Kidney tubule cell (primary cell): Measurements from ENCODE around the gene RBM46.

Experiments
- DNase-seq: peaks from one replicate; pipeline ENCODE4 v3.0.0-alpha.2; 2018; ENCODE audit warnings: low spot score

The RBM46 gene, protein sequence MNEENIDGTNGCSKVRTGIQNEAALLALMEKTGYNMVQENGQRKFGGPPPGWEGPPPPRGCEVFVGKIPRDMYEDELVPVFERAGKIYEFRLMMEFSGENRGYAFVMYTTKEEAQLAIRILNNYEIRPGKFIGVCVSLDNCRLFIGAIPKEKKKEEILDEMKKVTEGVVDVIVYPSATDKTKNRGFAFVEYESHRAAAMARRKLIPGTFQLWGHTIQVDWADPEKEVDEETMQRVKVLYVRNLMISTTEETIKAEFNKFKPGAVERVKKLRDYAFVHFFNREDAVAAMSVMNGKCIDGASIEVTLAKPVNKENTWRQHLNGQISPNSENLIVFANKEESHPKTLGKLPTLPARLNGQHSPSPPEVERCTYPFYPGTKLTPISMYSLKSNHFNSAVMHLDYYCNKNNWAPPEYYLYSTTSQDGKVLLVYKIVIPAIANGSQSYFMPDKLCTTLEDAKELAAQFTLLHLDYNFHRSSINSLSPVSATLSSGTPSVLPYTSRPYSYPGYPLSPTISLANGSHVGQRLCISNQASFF

DNA sequence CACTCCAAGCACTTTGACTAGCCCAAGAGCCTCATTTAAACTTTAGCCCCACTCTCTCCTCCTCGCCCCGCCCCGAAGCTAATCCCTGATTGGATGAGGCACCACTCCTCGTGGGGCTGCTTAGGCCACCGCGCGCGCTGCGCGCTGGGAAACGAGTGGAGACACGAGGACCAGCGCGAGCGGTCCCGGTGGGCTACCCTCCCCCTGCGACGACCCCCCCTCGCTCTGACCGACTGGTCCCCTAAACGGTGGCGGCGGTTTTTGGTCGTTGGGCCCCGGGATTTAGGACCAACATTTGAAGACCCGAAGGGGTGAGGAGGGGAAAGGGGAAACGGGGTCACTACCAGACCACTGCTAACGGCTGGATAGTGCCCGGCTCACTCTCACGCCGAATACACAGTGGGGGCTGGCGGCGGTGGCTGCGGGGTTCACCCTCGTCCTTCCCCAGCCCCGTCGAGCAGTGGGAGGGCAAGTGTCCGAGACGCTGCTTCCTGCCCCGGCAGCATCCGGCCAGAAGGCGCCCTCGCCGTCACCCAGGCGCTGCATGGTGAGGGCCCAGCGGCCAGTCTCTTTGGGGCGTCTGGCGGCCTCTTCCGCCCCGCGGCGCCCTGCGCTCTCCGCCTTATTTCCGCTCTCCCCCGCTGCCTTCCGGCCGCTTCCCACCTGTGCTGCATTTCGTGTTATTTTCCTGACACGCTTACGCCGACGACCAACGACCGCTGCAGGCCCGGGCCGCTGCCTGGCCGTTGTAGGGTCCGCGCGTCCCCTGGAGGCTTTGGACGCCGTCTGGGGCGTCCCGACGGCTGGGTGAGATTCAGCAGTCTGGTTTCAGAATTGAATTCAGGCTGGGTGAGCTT, at the start of gene RBM46:
TSS of gene RBM46 (plus strand) at position 147 of the 857 bp plus-strand sequence. CDS start 15,481 bp downstream, outside the sequence.
- DNase-seq = no peak

DNA sequence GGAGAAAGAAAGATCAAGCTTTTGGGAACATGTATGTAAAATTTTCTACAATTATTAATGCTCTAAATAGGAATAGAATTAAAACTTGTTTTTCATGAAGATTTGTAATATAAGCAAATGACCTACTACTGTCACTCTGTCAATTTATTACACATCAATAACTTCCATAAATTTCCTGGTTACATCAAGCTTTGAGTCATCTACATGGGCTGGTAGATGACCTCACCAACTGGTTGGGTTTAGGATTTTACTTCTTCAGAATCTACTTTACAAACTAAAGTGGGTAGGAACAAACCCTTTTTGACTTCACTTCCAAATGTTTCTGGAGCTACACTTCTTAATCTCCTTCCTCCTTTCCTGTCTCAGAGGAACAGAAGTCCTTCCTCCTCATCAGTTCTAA, 49.3 kb upstream of the RBM46 start:
- DNase-seq = peak; percentile 63

DNA sequence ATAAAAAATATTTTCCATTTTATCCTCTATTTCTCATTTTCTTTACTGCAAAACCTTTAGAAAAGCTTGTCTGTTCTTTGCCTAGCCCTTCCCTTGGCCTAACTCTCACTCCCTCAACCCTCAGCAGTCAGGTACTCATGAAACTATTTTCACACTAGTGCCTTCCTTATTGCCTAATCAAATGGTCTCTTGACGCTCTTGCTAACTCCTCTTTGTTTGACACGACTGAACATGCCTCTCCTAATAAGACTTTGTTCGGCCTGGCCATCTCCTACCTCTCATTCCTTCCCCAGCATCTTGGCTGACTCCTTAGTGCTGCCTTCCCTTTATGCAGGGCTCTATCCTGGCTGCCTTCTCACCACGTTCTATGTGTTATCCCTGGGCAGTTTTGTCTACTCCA, 48.4 kb upstream of the RBM46 start:
- DNase-seq = no peak

DNA sequence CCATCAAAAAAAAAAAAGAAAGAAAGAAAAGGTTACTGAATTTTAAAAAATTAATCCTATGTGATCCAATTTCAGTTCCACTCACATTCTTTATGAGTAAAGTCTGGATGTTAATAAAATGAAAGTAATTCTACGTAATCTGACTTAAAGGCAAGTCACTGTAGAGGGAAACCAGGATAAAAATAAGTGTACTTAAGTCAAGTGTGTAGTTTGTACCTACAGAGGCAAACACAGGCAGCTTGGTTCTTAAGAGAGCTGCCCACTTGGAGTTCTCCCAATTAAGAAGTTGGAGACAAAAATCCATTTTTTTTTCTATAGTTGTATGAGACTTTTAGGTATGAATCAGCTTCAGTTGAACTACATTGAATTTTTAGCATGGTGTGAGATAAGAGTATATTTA, 44.3 kb upstream of the RBM46 start:
- no peak for DNase-seq

DNA sequence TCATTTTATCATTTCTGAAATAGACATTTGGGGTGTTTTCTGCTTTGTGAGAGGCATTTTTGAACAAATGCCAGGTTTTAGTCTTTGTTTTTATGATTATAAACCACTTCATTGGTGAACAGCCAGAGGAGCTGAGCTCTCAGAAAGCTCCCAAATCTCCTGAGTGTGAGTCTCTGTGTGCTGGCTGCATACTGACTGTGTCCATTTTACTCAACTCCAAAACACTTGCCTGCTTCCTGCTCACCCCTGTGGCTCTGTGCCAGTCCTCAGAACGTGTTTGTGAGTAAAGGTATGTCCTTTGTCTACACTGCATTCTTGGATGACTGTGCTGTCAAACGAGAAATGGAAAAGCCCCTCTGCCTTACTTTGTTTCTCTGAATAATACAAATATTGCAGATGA, 42.6 kb upstream of the RBM46 start:
- peak; percentile 79 for DNase-seq

DNA sequence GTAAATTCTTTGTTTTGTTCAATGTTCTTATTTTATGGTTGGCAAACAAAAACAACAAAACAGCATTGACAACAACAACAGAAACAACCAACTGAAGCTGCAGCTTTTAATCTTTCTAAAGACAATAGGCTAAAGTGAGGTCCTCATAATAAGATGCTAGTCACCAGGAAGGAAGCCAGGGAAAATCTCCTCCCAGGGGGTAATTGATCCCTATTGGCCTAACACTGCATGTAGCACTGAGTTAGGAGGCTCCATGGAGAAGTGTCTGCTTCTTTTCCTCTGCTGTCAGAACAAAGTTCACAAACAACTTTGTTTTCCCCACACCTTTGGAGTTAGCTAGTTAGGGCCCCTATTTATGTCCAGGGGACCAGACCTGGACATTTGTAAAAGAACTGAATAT, 42.0 kb upstream of the RBM46 start:
- DNase-seq = peak; percentile 20

DNA sequence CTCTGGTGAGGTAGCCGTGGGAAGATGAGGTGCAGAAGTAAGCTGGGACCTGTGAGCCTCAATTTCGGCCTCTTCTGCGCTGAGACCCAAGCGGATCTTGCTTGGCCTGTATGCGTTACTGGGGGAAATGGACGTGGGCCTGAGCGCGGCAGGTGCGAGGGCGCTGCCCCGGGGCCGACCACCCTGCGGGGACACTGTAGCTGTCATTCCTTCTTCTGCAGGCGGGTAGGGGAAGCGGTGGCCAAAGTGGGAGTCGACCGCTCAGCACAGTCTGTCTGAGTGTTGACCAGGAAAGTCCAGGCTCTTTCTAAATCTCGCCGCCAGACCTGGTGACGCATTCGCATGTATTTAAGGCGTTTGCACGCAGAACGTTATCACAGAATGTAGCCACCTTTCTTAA, 40.6 kb upstream of the RBM46 start:
- DNase-seq = no peak

DNA sequence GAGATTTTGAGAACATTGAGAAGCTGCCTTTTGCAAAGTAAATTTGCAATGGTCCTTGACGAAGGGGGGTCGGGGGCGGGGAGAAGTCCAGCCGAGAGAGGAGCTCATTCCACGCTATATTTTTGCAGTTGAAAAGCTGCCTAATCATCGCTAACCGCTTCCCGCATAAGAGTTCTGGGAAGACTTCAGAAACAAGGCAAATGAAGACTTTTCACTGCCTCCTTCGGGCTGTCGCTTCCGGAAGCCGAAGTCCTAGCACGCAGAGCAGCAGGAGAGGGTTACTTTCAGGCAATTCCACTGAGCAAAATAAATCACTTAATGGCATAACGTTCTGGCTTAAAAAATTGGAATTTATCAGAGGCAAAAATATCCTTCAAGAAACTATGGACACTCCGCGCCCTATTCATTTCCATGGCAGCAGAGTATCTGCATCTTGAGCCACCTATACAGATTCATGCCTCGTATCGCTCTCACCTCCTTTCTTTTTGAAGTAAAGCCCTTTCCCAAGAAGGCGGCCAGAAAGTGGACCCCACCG, 39.9 kb upstream of the RBM46 start:
- no peak for DNase-seq

DNA sequence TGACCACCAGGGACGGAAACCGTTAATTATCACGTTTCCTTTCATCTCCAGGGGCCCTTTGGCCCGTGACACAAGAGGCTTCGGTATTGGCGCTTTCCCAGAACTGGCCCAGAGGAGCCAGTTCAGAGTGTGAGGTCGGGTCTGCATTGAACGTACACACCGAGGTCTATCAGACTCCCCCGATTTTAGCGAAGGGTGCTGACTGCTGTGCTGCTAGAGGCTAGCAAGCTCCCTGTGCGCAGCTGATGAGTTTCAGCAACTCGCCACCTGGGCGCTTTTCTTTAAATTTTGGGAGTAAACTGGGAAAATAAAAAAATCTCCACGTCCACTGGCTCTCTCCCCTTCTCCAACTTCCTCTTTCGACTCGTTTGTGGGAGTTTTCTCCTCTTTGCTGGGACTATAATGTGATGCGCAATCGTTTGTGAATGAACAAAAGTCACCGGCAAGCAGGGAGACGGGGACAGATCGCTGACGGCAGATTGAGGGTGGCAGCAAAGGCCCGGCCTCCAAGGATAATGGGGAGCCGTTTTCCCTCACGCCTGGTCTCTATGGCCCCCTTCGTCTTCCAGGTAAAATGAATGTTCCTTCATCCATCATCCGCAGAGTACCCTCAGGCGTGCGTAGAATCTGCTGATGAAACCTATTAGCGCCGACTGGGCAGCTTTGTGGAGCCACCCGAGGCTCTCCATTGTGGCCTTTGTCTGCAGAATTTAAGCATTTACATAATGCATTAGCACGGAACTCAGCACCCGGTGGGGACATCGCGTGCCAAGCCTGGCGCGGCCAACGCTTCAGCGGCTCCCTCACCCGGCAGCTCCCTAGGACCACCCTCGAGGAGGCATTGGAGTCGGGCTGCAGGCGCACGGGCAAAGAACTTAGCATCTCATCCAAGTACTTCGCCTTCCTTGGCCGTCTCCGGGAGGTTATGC, 38.9 kb upstream of the RBM46 start:
- DNase-seq = peak; percentile 17

DNA sequence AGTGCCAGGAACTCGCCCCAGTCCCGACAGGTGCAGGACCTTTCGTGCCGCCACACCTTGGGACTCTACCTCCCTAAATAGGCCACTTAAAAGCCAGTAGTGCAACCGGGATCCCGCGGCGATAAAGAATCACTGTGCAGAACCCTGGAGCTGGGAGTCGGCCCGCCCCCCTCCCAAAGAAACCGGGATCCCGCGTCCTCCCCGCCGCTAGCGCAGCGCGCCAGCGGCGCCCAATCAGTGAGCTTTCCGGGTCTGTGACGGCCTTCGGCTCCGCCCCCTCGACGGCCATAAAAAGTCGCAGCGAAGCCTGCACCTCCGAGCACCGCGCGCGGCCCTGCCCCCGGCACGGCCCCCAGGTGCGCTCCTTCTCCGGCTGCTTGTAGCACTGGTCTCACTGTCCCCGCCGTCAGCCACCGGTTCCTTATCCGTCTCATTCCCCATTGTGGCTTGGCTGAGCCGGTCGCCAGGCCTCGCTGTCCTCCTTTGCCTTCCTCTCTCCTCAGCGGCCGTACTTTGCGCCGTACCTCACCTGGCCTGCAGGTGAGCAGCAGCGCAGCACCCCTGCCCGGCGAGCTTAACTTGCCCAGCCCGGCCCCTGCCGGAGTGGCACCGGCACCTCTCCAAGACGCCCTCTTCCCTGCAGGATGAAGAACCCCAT, 37.3 kb upstream of the RBM46 start, which contains the start of gene LRAT:
TSS of gene LRAT (plus strand) at position 318 of the 658 bp plus-strand sequence. CDS start at position 645, 327 bp downstream.
- peak; percentile 61 for DNase-seq

DNA sequence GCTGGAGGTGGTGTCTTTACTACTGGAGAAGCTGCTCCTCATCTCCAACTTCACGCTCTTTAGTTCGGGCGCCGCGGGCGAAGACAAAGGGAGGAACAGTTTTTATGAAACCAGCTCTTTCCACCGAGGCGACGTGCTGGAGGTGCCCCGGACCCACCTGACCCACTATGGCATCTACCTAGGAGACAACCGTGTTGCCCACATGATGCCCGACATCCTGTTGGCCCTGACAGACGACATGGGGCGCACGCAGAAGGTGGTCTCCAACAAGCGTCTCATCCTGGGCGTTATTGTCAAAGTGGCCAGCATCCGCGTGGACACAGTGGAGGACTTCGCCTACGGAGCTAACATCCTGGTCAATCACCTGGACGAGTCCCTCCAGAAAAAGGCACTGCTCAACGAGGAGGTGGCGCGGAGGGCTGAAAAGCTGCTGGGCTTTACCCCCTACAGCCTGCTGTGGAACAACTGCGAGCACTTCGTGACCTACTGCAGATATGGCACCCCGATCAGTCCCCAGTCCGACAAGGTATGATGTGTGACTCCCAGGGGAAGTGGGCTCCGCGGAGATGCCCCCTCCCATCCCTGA, 36.6 kb upstream of the RBM46 start:
- no peak for DNase-seq

DNA sequence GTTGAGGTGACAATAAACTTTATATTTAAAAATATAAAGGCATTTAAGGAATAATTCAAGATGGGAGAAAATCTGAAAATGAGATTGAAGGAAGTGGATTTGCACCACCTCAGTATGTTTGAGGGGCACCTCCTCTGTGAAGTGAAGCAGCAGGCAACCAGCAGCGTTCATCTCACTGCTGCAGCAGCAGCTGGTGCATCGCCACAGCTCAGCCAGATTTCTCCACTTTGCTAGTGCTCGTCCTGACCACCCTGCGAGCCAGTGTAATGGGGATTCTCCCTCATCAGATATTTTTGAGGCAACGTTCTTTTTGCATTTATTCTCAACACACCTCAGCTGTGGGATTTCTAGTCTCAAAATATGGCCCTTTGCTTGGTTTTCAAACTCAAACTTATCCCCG, 23.4 kb upstream of the RBM46 start:
- no peak for DNase-seq

DNA sequence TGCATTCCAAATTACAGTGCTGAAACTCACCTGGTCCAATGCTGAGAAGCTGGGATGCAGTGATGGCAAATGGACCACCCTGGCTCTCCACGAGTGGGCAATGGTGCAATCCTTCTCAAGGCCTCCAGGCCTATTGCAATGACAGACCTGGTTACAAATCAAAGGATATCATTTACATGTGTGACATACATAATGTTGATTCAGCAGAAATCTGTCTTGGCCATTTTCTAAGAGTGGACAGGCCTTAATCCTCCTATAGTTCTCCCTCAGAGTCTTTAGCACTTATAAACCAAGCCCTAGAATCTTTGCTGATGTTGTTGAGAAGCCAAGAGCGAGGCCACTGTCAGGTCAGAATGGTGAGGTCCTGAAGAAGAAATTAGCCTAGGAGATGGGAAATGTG, 20.2 kb upstream of the RBM46 start:
- no peak for DNase-seq

DNA sequence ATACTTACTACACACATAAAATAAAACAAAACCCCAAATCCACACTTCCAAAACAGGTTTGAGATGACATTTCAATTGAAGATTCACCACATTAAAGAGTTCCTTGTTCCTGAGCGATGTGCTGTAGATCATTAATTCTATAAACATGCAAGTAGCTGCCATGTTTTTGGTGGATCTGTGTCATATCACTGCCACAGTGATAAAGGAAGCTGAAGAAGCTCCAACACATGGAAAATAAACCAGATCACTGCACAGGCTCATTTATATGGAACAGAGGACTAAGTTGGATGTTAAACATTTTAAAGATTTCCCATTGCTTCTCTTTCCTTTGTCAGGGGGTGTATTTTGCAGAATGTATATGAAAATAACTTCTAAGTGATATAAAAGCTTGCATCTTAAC, 2.8 kb upstream of the RBM46 start:
- no peak for DNase-seq

DNA sequence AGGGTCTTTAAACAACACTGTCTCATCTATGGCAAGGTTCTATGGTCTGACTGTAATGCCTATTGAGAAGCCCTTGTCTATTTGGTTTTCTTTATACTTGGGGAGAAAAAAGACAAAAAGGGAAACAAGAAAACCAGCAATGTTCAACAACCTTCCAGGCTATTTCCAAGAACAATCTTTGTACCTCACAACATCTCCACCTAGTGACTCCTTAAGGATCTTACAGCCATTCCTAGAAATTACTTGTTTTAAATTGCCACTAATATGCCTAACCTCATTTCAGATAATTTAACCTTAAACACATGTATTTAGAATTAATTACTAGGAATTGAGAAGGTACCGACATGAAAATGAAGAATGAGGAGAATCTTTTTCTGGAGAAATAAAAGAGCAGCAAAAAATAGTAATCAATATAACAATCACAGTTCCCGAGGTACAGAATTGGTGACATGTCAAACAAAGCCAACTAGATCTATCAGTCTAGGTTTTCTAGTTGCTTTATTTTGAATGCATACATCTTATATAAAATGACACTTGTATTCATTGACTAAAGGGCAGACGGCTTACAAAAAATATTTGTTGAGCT, 1.6 kb upstream of the RBM46 start:
- peak; percentile 49 for DNase-seq

DNA sequence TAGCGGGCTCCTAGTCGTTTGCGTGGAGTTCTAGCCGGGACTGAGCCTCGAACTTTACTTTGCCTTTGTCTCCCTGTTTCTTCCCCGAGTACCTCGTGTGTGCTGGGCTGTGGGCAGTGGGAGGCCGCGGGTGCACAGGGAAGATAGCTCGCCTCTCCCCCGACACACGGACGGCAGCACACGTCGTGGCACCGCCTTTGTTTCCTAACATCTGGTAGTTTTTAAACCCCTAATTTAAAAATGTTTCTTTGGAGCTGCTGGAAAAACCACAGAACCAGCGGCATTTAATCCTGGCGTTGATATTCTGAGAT, 866 bp downstream of the RBM46 start:
- DNase-seq = no peak

DNA sequence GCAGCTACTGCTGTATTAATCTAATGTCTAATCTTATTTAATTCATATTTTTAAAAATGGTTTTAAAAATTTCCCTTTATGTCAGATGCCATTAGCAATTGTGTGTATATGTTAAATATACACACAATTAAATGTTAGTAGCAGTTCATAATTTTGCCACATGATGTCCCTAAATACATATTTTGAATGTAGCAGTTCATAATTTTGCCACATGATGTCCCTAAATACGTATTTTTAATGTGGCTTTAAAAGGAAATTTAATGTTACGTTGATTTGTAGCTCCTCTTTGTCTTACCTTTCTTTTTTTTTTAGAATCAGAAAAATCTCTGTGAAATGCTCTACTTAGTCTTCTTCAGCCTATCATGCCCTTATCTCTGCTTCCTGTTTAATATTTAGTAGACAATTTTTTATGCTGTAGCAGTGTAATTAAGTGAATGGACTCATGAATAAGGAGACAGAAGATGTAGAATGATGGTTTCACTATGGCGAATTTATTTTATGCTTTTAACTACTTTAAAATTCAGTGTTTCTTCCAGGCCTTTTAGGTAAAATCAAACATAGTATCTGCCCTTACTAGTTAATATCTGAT, 26.1 kb downstream of the RBM46 start:
- DNase-seq = peak; percentile 28

DNA sequence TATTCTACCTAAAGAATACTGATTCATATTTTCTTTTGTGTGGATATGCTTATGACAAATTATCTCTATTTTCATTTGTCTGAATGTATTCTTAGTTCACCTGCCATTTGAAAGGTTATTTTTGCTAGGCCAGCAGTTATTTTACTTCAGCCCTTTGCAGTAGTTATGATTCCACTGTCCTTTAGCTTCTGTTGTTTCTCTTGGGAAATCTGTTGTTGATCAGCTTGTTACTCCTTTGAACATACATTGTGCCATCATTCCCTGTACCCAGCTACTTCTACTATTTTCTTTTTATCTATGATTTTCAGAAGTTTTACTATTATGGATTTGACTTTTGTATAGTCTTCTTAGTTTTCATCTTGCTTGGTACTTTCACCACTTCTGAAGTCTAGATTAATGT, 37.2 kb downstream of the RBM46 start:
- no peak for DNase-seq

DNA sequence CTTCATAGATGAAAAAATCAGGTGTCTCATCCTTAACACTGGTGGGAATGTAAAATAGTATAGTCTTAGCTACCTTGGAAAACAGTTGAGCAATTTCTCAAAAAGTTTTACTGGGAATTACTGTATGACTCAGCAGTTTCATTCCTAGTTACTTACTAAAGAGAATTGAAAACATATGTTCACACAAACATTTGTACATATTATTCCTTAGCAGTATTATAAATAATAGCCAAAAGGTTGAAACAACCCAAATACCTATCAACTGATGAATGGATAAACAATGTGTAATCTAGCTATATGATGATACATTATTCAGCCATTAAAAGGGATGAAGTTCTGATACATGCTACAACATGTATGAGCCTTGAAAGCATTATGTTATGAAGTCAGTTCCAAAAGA, 41.7 kb downstream of the RBM46 start:
- peak; percentile 4 for DNase-seq

DNA sequence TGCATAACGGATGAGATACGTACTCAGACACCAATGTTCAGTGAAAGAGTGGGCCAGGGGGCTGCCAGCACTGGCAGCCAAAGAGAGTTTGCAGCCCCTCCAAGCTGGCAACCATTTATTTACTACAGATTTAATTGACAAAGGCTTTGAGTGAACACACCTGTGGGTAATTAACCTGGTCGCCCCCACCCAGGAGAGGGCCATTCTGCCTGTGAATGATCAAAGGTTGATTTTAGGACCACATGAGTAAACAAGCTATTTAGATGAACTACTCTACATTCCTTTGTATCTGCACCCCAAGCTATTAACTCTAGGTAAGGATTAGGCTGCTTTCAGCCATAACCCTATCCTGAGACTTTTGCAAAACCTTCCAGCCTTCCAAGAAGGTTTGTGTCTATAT, 55.0 kb downstream of the RBM46 start:
- DNase-seq = no peak
